Hepatocyte (in vitro differentiated cells): ENCODE data around the gene CGB1.

Source experiments
- CTCF ChIP-seq: fragments of 200-600 bp; sonication (generic); IDR thresholded peaks from 2 replicates; pipeline ENCODE4 v1.5.1; 2016; ENCODE audit warnings: antibody characterized with exemption, mild to moderate bottlenecking; ENCODE audit not compliant: poor library complexity
- EZH2 ChIP-seq: fragments of 200-600 bp; sonication (generic); IDR thresholded peaks from 2 replicates; pipeline ENCODE4 v1.6.1; 2016; ENCODE audit warnings: antibody characterized with exemption, mild to moderate bottlenecking, borderline replicate concordance
- EZH2phosphoT487 ChIP-seq: fragments of 200-600 bp; sonication (generic); IDR thresholded peaks from one replicate; pipeline ENCODE4 v1.6.1; 2018; ENCODE audit warnings: antibody characterized with exemption, mild to moderate bottlenecking, low read depth, moderate library complexity; ENCODE audit not compliant: unreplicated experiment, severe bottlenecking

GRCh38 chr19:49086296-49086695, 49.6 kb upstream of the CGB1 start:
- TF ChIP-seq CTCF (no peak), EZH2 (no peak), EZH2phosphoT487 (no peak)
